Endothelial cell of umbilical vein (primary cell): ENCODE measurements around the gene CA5A. TPM values are rescaled to one million over a fixed set of nuclear protein-coding genes. Genes with fewer than 3 reads are reported as not detected.
"Not testable (repeated sequence)": the region's sequence is repeated elsewhere in the genome, so short reads cannot be mapped to it uniquely, and the experiment has no call there.

Experiments used
- BruUV-seq: library from RNA; stranded (reverse); fragments of 400-500 nt; replicated peaks from 2 replicates; lab custom pipeline; 2021; lab: Mats Ljungman, UMichigan
- CTCF ChIA-PET: fragments of 300-600, 350-600 bp; sonication (Branson Sonifier 250); formaldehyde crosslinking; loops from one replicate; lab custom pipeline; 2021; ENCODE audit warnings: antibody characterized with exemption, inconsistent platforms; lab: Charles Lee
- POLR2A ChIA-PET: fragments of 300-600, 350-600 bp; sonication (Branson Sonifier 250); formaldehyde crosslinking; loops from one replicate; lab custom pipeline; 2021; ENCODE audit warnings: antibody characterized with exemption, inconsistent platforms; lab: Charles Lee
- DNase-seq: peaks from one replicate; pipeline ENCODE4 v3.0.0-alpha.2; 2011; ENCODE audit warnings: low read depth, low spot score
- FAIRE-seq: peaks from 2 replicates; lab custom pipeline; 2011; peaks lifted over from hg19 to GRCh38; lab: Jason Lieb, UNC
- H2AFZ ChIP-seq: 2 replicates; pipeline ENCODE4 v1.6.0; 2012; ENCODE audit warnings: low read depth, low read length, control low read depth, inconsistent platforms
- H3K27ac ChIP-seq: 2 replicates; pipeline ENCODE4 v1.5.1; 2011; ENCODE audit warnings: low read depth, mild to moderate bottlenecking, control low read depth, low read length, moderate library complexity; ENCODE audit not compliant: insufficient read depth
- H3K27me3 ChIP-seq, 2 experiments: 2 replicates each; pipeline versions ENCODE4 v1.6.0 to v1.6.1; 2011; ENCODE audit warnings: low read length in 2 of 2, mixed read lengths in 1 of 2; ENCODE audit not compliant: control insufficient read depth in 2 of 2, insufficient read depth in 2 of 2
- H3K36me3 ChIP-seq, 2 experiments: 2 replicates in 1 of 2; 3 replicates in 1 of 2; pipeline ENCODE4 v1.5.1; 2011; ENCODE audit warnings: low read length in 2 of 2, mild to moderate bottlenecking in 1 of 2, moderate library complexity in 1 of 2; ENCODE audit not compliant: control insufficient read depth in 2 of 2, insufficient read depth in 2 of 2; ENCODE audit errors: extremely low read depth in 1 of 2
- H3K4me1 ChIP-seq: 3 replicates; pipeline ENCODE4 v1.5.1; 2011; ENCODE audit warnings: mild to moderate bottlenecking, low read length; ENCODE audit not compliant: control insufficient read depth, insufficient read depth; ENCODE audit errors: extremely low read depth
- H3K4me2 ChIP-seq: 2 replicates; pipeline ENCODE4 v1.6.1; 2011; ENCODE audit warnings: low read length, control low read depth, mixed read lengths; ENCODE audit not compliant: insufficient read depth
- H3K4me3 ChIP-seq, 3 experiments: fragments of 200-600 bp in 1 of 3; sonication (generic), shearing (Covaris generic) in 1 of 3; replicated peaks in 1 of 3; 2 replicates each; pipeline ENCODE4 v1.5.1; 2011 to 2016; ENCODE audit warnings: control low read depth in 3 of 3, low read length in 3 of 3, mild to moderate bottlenecking in 2 of 3, inconsistent platforms in 1 of 3, low read depth in 1 of 3, moderate library complexity in 1 of 3; ENCODE audit not compliant: insufficient read depth in 1 of 3
- H3K79me2 ChIP-seq: 2 replicates; pipeline ENCODE4 v1.6.0; 2012; ENCODE audit warnings: low read length, inconsistent platforms; ENCODE audit not compliant: control insufficient read depth, insufficient read depth
- H3K9ac ChIP-seq: replicated peaks from 2 replicates; pipeline ENCODE3; 2011; ENCODE audit warnings: low read length, control low read depth; ENCODE audit not compliant: insufficient read depth; ENCODE audit errors: extremely low read depth
- H3K9me1 ChIP-seq: replicated peaks from 3 replicates; pipeline ENCODE4 v1.6.0; 2011; ENCODE audit warnings: mild to moderate bottlenecking, low read length; ENCODE audit not compliant: control insufficient read depth, insufficient read depth; ENCODE audit errors: extremely low read depth
- H3K9me3 ChIP-seq: replicated peaks from 2 replicates; pipeline ENCODE4 v1.5.1; 2012; ENCODE audit warnings: low read length, inconsistent platforms; ENCODE audit not compliant: control insufficient read depth, insufficient read depth
- H4K20me1 ChIP-seq: replicated peaks from 2 replicates; pipeline ENCODE3; 2011; ENCODE audit warnings: mild to moderate bottlenecking, low read length; ENCODE audit not compliant: control insufficient read depth, insufficient read depth; ENCODE audit errors: extremely low read depth
- dilution Hi-C: fragments of 300-500 bp; cut with MboI; formaldehyde crosslinking; loops from one replicate; pipeline ENCODE4 v1.15.0; 2019; ENCODE audit warnings: low sequenced_read_pairs; ENCODE audit not compliant: extremely low pct_ligation_motif_present
- intact Hi-C: fragments of 100-400 bp; cut with micrococcal nuclease; formaldehyde crosslinking; loops from one replicate; pipeline ENCODE4 v1.10.0; 2022
- polyA plus RNA-seq, 4 experiments: library from polyadenylated mRNA; depleted of rRNA in 3 of 4; stranded (reverse) in 3 of 4; unstranded in 1 of 4; fragments of >200 nt; gene quantifications; 2 replicates each; pipeline versions ENCODE4 v1.2.1 to v1.2.3, GENCODE V29; 2011 to 2012; ENCODE audit warnings: missing spikeins in 1 of 4
- total RNA-seq: library from RNA; stranded (reverse); gene quantifications from 2 replicates; pipeline ENCODE4 v1.2.3, GENCODE V29; 2021

CA5A gene
- total and polyA plus RNA-seq, 2 donors (not counting 3 experiments of a cell fraction or from before 2014, with no cell fraction given), result not detected

DNA sequence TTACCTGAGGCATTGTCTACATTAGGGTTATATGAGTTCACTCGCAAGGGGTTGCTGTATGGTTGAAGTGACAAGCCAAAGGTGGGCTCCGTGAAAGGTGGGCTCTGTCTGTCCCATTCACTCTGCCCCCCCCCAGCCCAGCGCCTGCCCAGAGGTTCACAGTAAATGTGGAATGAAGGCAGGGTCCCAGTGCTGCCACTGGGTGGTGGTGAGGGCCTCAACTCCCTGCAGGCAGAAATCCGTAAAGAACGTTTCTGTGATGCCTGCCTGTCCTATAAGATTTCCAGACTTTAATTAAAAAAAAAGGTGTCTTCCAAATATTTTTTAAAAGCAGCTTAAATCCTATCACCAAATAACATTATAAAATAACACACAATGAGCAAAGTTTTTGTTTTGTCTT lies 31.4 kb downstream of the CA5A start:
- H3K9me3 ChIP-seq, H3K79me2 ChIP-seq, POLR2A ChIA-PET, H4K20me1 ChIP-seq, intact Hi-C loops, H3K9me1 ChIP-seq, DNase-seq, H3K27me3 ChIP-seq, H3K36me3 ChIP-seq, H3K9ac ChIP-seq, H3K4me3 ChIP-seq, H3K4me2 ChIP-seq, H3K4me1 ChIP-seq, BruUV-seq, FAIRE-seq, dilution Hi-C loops, H3K27ac ChIP-seq, H2AFZ ChIP-seq: not testable (repeated sequence)
- CTCF ChIA-PET, result interaction anchor here (2.6 kb wide), 2 partner anchors 33 to 126 kb away, joined by 7 to 18 read pairs; no protein-coding TSS in a partner anchor

- H3K27me3 ChIP-seq, FAIRE-seq, H4K20me1 ChIP-seq, BruUV-seq, H3K79me2 ChIP-seq, intact Hi-C loops, H3K4me2 ChIP-seq, H3K9me1 ChIP-seq, H3K4me1 ChIP-seq, H3K36me3 ChIP-seq, H3K9me3 ChIP-seq, DNase-seq, POLR2A ChIA-PET, H3K4me3 ChIP-seq, dilution Hi-C loops, H2AFZ ChIP-seq, H3K27ac ChIP-seq, H3K9ac ChIP-seq: not testable (repeated sequence)
- CTCF ChIA-PET, result interaction anchor here (1.2 kb wide), 1 partner anchor 122 kb away, joined by 4 read pairs; no protein-coding TSS in a partner anchor
Observed at GRCh38 chr16:87900489-87900888, 35.8 kb downstream of the CA5A start.
